Small intestine (tissue), 7 donors: ENCODE results near the gene CCN6. TPM values are rescaled to one million over a fixed set of nuclear protein-coding genes. Genes with fewer than 3 reads are reported as not detected.
"Not testable (repeated sequence)": the region's sequence is repeated elsewhere in the genome, so short reads cannot be mapped to it uniquely, and the experiment has no call there.

Source experiments
- DNase-seq, 2 donors: peaks; one replicate each; pipeline versions ENCODE4 v3.0.0 to v3.0.0-alpha.2; 2013
- FAIRE-seq: peaks from 2 replicates; lab custom pipeline; 2012; peaks lifted over from hg19 to GRCh38; lab: Jason Lieb, UNC
- H3K27ac ChIP-seq, 3 donors: one replicate each; pipeline ENCODE4 v1.5.1; 2013; ENCODE audit warnings: low read length in 2 of 3, mild to moderate bottlenecking in 2 of 3, control low read depth in 1 of 3, inconsistent platforms in 1 of 3, low read depth in 1 of 3, moderate library complexity in 1 of 3
- H3K27me3 ChIP-seq, 3 donors: one replicate each; pipeline ENCODE4 v1.6.1; 2013; ENCODE audit warnings: low read length in 3 of 3, inconsistent platforms in 1 of 3; ENCODE audit not compliant: control insufficient read depth in 3 of 3, insufficient read depth in 3 of 3
- H3K36me3 ChIP-seq, 3 donors: one replicate each; pipeline ENCODE4 v1.6.1; 2013; ENCODE audit warnings: low read length in 3 of 3, inconsistent platforms in 1 of 3, low read depth in 1 of 3, mild to moderate bottlenecking in 1 of 3, moderate library complexity in 1 of 3; ENCODE audit not compliant: control insufficient read depth in 3 of 3, insufficient read depth in 2 of 3
- H3K4me1 ChIP-seq, 3 donors: one replicate each; pipeline ENCODE4 v1.6.1; 2013; ENCODE audit warnings: low read length in 2 of 3, inconsistent platforms in 1 of 3, low read depth in 1 of 3, mild to moderate bottlenecking in 1 of 3, moderate library complexity in 1 of 3; ENCODE audit not compliant: control insufficient read depth in 3 of 3, insufficient read depth in 2 of 3
- H3K4me3 ChIP-seq, 3 donors: one replicate each; pipeline ENCODE4 v1.5.1; 2013; ENCODE audit warnings: low read length in 3 of 3, control low read depth in 1 of 3, inconsistent platforms in 1 of 3, low read depth in 1 of 3, mild to moderate bottlenecking in 1 of 3, moderate library complexity in 1 of 3
- H3K9me3 ChIP-seq, 2 donors: one replicate each; pipeline ENCODE4 v1.6.1; 2013; ENCODE audit warnings: low read depth in 1 of 2, low read length in 1 of 2; ENCODE audit not compliant: control insufficient read depth in 2 of 2, insufficient read depth in 1 of 2
- WGBS, 3 donors: extraction: QIAGEN DNeasy Blood & Tissue Kit; methylation state at CpG; one replicate each; pipeline ENCODE4 v1.1.7; 2013; 5-methylcytosine and 5-hydroxymethylcytosine counted together
- polyA plus RNA-seq, 4 donors: library from polyadenylated mRNA; stranded (reverse) in 3 of 4; unstranded in 1 of 4; fragments of 200-250 nt in 3 of 4; fragments of 120-200 nt in 1 of 4; gene quantifications; one replicate each; pipeline versions ENCODE4 v1.2.1 to v1.2.3, GENCODE V29; 2013
- donor health status: healthy with polysubstance abuse.
- donor health status: control.
- donor health status: control.
- donor health status: Bipolar disorder and iron deficiency.
- donor health status: healthy.

Gene CCN6
- polyA plus RNA-seq, 4 donors: 0.28 TPM; not detected in 3

- Histone ChIP-seq H3K27me3 (no peaks in the 10 kb centered on the region), H3K9me3 (no peaks in the 10 kb centered on the region), H3K4me3 (no peak overlapping the region), H3K4me1 (no peaks in the 10 kb centered on the region), H3K27ac (no peak overlapping the region), H3K36me3 (no peaks in the 10 kb centered on the region)
- 66 to 78% (median 78%) methylated on average over 1 of the region's 1 CpG for WGBS, 3 donors
- FAIRE-seq (no peak), DNase-seq (no peak)
Observed at GRCh38 chr6:112040956-112041355, 12.9 kb upstream of the CCN6 start.

- no peak for FAIRE-seq
Observed at GRCh38 chr6:112041535-112041934, 12.4 kb upstream of the CCN6 start.

DNA sequence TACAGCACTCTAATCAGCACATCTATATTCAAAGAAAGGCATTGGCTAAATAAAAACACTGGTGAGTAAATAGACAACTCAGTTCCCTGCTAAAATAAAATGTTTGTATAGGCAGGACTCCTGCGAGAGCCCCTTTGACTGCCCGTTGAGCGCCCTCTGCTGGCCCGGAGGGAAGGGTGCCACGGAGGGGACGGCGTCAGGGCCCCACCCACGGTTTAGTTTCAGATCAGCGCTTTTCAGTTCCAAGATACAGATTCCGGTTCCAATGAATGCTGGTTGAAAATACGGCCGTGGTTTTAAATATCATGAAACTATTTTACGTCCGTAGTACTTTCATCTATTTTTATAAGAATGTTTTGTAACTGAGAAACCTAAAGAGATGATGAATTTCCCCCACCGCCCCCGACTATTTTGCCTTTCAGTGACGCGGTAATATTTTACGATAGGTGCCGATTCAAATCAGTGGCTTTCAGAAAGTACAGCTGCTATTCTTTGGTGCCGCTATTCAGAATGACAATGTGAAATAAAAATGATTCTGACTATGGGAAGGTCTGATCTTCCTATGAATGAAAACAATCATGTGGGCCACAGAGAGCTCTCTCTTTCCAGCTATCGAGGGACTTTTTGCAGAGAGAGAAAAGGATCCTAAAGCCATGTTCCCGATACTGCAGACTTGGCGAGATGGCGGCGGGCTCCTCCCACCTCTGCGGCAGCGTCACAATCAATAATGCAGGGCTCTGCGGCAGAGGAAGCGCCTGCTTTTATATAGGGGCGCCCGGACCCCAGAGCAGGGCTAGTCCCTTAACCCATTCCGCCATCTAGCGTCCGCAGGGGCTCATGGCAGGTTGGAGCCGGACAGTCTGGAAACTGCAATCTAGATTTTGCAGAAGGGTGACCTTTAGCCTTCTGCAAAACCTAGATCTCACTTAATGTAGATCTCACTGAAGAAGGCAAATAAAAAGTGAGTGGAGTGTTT lies 10.6 kb upstream of the CCN6 start:
- 0 to 1% (median 0%) methylated on average over 36 of the region's 36 CpGs for WGBS, 3 donors

More at GRCh38 chr6:112041535-112041934, 12.4 kb upstream of the CCN6 start:
- no peaks in the 10 kb centered on the region for H3K36me3 ChIP-seq
- no peaks in the 10 kb centered on the region for H3K27me3 ChIP-seq
- DNase-seq: no peak
- no peaks in the 10 kb centered on the region for H3K9me3 ChIP-seq
- no peaks in the 10 kb centered on the region for H3K4me1 ChIP-seq
- no peak overlapping the region for H3K27ac ChIP-seq
- WGBS, 3 donors: 69 to 78% (median 73%) methylated on average over 3 of the region's 3 CpGs
- H3K4me3 ChIP-seq: no peak overlapping the region

DNA sequence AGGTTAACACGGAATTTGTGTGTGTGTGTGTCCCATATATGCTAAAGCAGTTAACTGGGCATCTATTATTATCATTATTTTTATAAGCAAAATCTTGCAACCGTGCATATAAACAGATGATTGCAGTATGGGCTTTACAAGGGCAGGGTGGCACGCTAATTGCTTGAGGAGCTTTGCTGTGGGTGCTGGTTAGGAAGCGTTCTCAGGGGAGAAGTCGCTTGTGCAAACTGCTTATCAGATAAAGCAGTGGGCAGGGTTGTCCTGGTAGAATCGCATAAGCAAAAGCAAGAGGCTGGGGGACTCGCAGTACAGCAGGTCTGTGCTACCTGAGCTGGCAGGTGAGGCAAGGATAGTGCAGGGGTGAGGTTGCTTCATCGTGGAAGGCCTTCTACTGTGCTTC lies 9.7 kb upstream of the CCN6 start:
- DNase-seq (no peak), FAIRE-seq (no peak)
- H3K9me3 ChIP-seq: no peaks in the 10 kb centered on the region
- H3K4me3 ChIP-seq: no peak overlapping the region
- WGBS, 3 donors: 52 to 69% (median 57%) methylated on average over 8 of the region's 8 CpGs
- H3K27me3 ChIP-seq: no peaks in the 10 kb centered on the region
- H3K27ac ChIP-seq: no peak overlapping the region
- no peaks in the 10 kb centered on the region for H3K4me1 ChIP-seq
- no peaks in the 10 kb centered on the region for H3K36me3 ChIP-seq

More for the DNA sequence above, 10.6 kb upstream of the CCN6 start:
- no peaks in the 10 kb centered on the region for H3K4me1 ChIP-seq
- H3K27ac ChIP-seq: peak overlapping the region in 2 of 3 donors; percentile 82 to 89
- DNase-seq (peak; percentile 85 to 93), FAIRE-seq (no peak)
- H3K36me3 ChIP-seq: no peaks in the 10 kb centered on the region
- H3K27me3 ChIP-seq: no peaks in the 10 kb centered on the region
- H3K4me3 ChIP-seq: peak overlapping the region; percentile 26 to 61 (median 53)
- no peaks in the 10 kb centered on the region for H3K9me3 ChIP-seq

GRCh38 chr6:112044856-112045255 lies 9.0 kb upstream of the CCN6 start:
- Histone ChIP-seq H3K36me3 (no peaks in the 10 kb centered on the region), H3K4me1 (no peaks in the 10 kb centered on the region), H3K4me3 (no peak overlapping the region), H3K9me3 (no peaks in the 10 kb centered on the region), H3K27ac (no peak overlapping the region), H3K27me3 (no peaks in the 10 kb centered on the region)
- FAIRE-seq (no peak), DNase-seq (no peak)
- WGBS, 3 donors: 55 to 75% (median 68%) methylated on average over 3 of the region's 3 CpGs

DNA sequence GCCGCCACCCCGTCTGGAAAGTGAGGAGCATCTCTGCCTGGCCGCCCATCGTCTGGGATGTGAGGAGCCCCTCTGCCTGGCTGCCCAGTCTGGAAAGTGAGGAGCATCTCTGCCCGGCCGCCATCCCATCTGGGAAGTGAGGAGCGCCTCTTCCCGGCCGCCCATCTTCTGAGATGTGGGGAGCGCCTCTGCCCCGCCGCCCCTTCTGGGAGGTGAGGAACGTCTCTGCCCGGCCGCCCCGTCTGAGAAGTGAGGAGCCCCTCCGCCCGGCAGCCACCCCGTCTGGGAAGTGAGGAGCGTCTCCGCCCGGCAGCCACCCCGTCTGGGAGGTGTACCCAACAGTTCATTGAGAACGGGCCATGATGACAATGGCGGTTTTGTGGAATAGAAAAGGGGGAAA lies 6.4 kb upstream of the CCN6 start:
- not testable (repeated sequence) for FAIRE-seq, H3K4me3 ChIP-seq, DNase-seq, H3K4me1 ChIP-seq, H3K9me3 ChIP-seq, H3K27me3 ChIP-seq, H3K27ac ChIP-seq, H3K36me3 ChIP-seq
- WGBS, 3 donors: 95% methylated on average over 20 to 25 of the region's 25 CpGs

GRCh38 chr6:112049026-112049799 lies 4.7 kb upstream of the CCN6 start:
- Histone ChIP-seq H3K27ac (no peak overlapping the region), H3K4me3 (no peak overlapping the region), H3K27me3 (no peaks in the 10 kb centered on the region), H3K4me1 (no peaks in the 10 kb centered on the region), H3K36me3 (no peaks in the 10 kb centered on the region), H3K9me3 (no peaks in the 10 kb centered on the region)
- 78 to 88% (median 80%) methylated on average over 6 of the region's 6 CpGs for WGBS, 3 donors
- DNase-seq: no peak
- no peak for FAIRE-seq

- Histone ChIP-seq H3K36me3 (no peaks in the 10 kb centered on the region), H3K4me3 (no peak overlapping the region), H3K27me3 (no peaks in the 10 kb centered on the region), H3K4me1 (no peaks in the 10 kb centered on the region), H3K9me3 (no peaks in the 10 kb centered on the region), H3K27ac (no peak overlapping the region)
- no peak for DNase-seq
- WGBS, 3 donors: 93 to 98% (median 95%) methylated on average over 7 of the region's 7 CpGs
- FAIRE-seq: no peak
Observed at GRCh38 chr6:112049996-112050395, 3.9 kb upstream of the CCN6 start.
